Keratinocyte (primary cell): Measurements from ENCODE around the gene UBE2V1. TPM values are rescaled to one million over a fixed set of nuclear protein-coding genes. Genes with fewer than 3 reads are reported as not detected.

ENCODE experiments used
- DNase-seq: peaks from one replicate; pipeline ENCODE4 v3.0.0-alpha.2; 2011; ENCODE audit warnings: low read depth, missing footprints, low spot score
- FAIRE-seq: peaks from 2 replicates; lab custom pipeline; 2011; peaks lifted over from hg19 to GRCh38; lab: Jason Lieb, UNC
- H2AFZ ChIP-seq: 2 replicates; pipeline ENCODE4 v1.6.0; 2012; ENCODE audit warnings: low read length, control low read depth, inconsistent platforms; ENCODE audit not compliant: control insufficient read depth
- H3K27ac ChIP-seq: 2 replicates; pipeline ENCODE4 v1.5.1; 2011; ENCODE audit warnings: low read length; ENCODE audit not compliant: control insufficient read depth, insufficient read depth
- H3K27me3 ChIP-seq: 3 replicates; pipeline ENCODE4 v1.6.0; 2011; ENCODE audit warnings: low read length; ENCODE audit not compliant: control insufficient read depth, insufficient read depth; ENCODE audit errors: extremely low read depth
- H3K36me3 ChIP-seq, 2 experiments: 2 replicates in 1 of 2; 3 replicates in 1 of 2; pipeline ENCODE4 v1.5.1; 2011; ENCODE audit warnings: low read length in 2 of 2, mild to moderate bottlenecking in 1 of 2; ENCODE audit not compliant: control insufficient read depth in 2 of 2, insufficient read depth in 2 of 2; ENCODE audit errors: extremely low read depth in 1 of 2
- H3K4me1 ChIP-seq: 3 replicates; pipeline ENCODE4 v1.5.1; 2011; ENCODE audit warnings: low read length; ENCODE audit not compliant: control insufficient read depth, insufficient read depth; ENCODE audit errors: extremely low read depth
- H3K4me2 ChIP-seq: 3 replicates; pipeline ENCODE4 v1.6.0; 2011; ENCODE audit warnings: low read depth, low read length; ENCODE audit not compliant: control insufficient read depth, insufficient read depth; ENCODE audit errors: extremely low read depth
- H3K4me3 ChIP-seq, 3 experiments: fragments of 200-600 bp in 1 of 3; sonication (generic) in 1 of 3; 2 replicates in 2 of 3; 3 replicates in 1 of 3; pipeline ENCODE4 v1.5.1; 2011 to 2016; ENCODE audit warnings: low read length in 3 of 3, mild to moderate bottlenecking in 3 of 3, control low read depth in 2 of 3, inconsistent platforms in 1 of 3, low read depth in 1 of 3, mixed read lengths in 1 of 3, mixed run types in 1 of 3, moderate library complexity in 1 of 3; ENCODE audit not compliant: control insufficient read depth in 2 of 3, insufficient read depth in 2 of 3; ENCODE audit errors: extremely low read depth in 1 of 3
- H3K79me2 ChIP-seq: 2 replicates; pipeline ENCODE4 v1.6.0; 2012; ENCODE audit warnings: low read length; ENCODE audit not compliant: control insufficient read depth, insufficient read depth
- H3K9ac ChIP-seq: 3 replicates; pipeline ENCODE4 v1.6.0; 2011; ENCODE audit warnings: low read length; ENCODE audit not compliant: control insufficient read depth, insufficient read depth; ENCODE audit errors: extremely low read depth
- H3K9me1 ChIP-seq: 3 replicates; pipeline ENCODE4 v1.6.0; 2011; ENCODE audit warnings: low read length; ENCODE audit not compliant: control insufficient read depth, insufficient read depth; ENCODE audit errors: extremely low read depth
- H3K9me3 ChIP-seq: 2 replicates; pipeline ENCODE4 v1.5.1; 2012; ENCODE audit warnings: low read depth, low read length; ENCODE audit not compliant: control insufficient read depth
- H4K20me1 ChIP-seq: 3 replicates; pipeline ENCODE4 v1.6.0; 2011; ENCODE audit warnings: low read length; ENCODE audit not compliant: control insufficient read depth, insufficient read depth; ENCODE audit errors: extremely low read depth
- CTCF ChIP-seq, 3 experiments: IDR thresholded peaks in 1 of 3; conservative IDR thresholded peaks in 1 of 3; optimal IDR thresholded peaks in 1 of 3; 2 replicates in 2 of 3; 3 replicates in 1 of 3; pipeline versions ENCODE3 to v1.5.1; 2011; ENCODE audit warnings: low read length in 3 of 3, mild to moderate bottlenecking in 3 of 3, moderate library complexity in 2 of 3, control low read depth in 1 of 3, inconsistent platforms in 1 of 3; ENCODE audit not compliant: insufficient read depth in 2 of 3; ENCODE audit errors: extremely low read depth in 1 of 3
- EZH2 ChIP-seq: IDR thresholded peaks from one replicate; pipeline ENCODE4 v1.6.1; 2012; ENCODE audit warnings: inconsistent platforms, mild to moderate bottlenecking, low read length, moderate library complexity
- dilution Hi-C: fragments of 300-500 bp; cut with MboI; formaldehyde crosslinking; loops from one replicate; pipeline ENCODE4 v1.7.0; 2020; ENCODE audit warnings: low sequenced_read_pairs; ENCODE audit not compliant: extremely low pct_ligation_motif_present
- polyA plus RNA-seq, 5 experiments: library from polyadenylated mRNA; depleted of rRNA in 3 of 5; stranded (reverse) in 3 of 5; stranded (forward) in 1 of 5; unstranded in 1 of 5; fragments of >200 nt; gene quantifications; 1 replicate in 1 of 5; 2 replicates in 3 of 5; 3 replicates in 1 of 5; pipeline versions ENCODE4 v1.2.1 to v1.2.3, GENCODE V29; 2011 to 2012; ENCODE audit warnings: missing spikeins in 2 of 5, low read depth in 1 of 5, low replicate concordance in 1 of 5

Gene UBE2V1
- polyA plus RNA-seq, 1 donor (not counting 4 experiments of a cell fraction or from before 2014, with no cell fraction given), result 117 TPM

- FAIRE-seq (no peak), DNase-seq (no peak)
- peaks cover 85% of the 10 kb centered on the region for H3K79me2 ChIP-seq
- peaks cover under 1% of the 10 kb centered on the region for H3K9me1 ChIP-seq
- H3K4me1 ChIP-seq, result peaks cover 18% of the 10 kb centered on the region
- no peak overlapping the region for H3K4me2 ChIP-seq
- dilution Hi-C loops, result no loop called here
- H3K36me3 ChIP-seq, result peaks cover 14 to 23% of the 10 kb centered on the region in 2 experiments
- no peak overlapping the region for H2AFZ ChIP-seq
- H3K27ac ChIP-seq, result no peak overlapping the region
- H3K9ac ChIP-seq, result no peak overlapping the region
- peaks cover 18% of the 10 kb centered on the region for H4K20me1 ChIP-seq
- H3K4me3 ChIP-seq, result no peak overlapping the region
- no peaks in the 10 kb centered on the region for H3K9me3 ChIP-seq
- H3K27me3 ChIP-seq, result no peaks in the 10 kb centered on the region
- TF ChIP-seq CTCF (optimal IDR thresholded peaks at IDR 0.05 in 1 of 3, IDR thresholded peaks at IDR 0.05 in 1 of 3, conservative IDR thresholded peaks at IDR 0.05 in 1 of 3; ENCODE audit: extremely low read depth in 1 of 3, insufficient read depth in 2 of 3, low read length in 3 of 3), result no peak
- no peak for TF ChIP-seq EZH2
Observed at GRCh38 chr20:50094522-50094921, 18.4 kb downstream of the UBE2V1 start.

- FAIRE-seq, result no peak
- no peak overlapping the region for H3K4me2 ChIP-seq
- H4K20me1 ChIP-seq, result peaks cover 15% of the 10 kb centered on the region
- no peaks in the 10 kb centered on the region for H3K27me3 ChIP-seq
- H3K9me3 ChIP-seq, result no peaks in the 10 kb centered on the region
- no peak for DNase-seq
- no peak overlapping the region for H3K4me3 ChIP-seq
- H3K27ac ChIP-seq, result no peak overlapping the region
- no peak overlapping the region for H2AFZ ChIP-seq
- H3K79me2 ChIP-seq, result peaks cover 79% of the 10 kb centered on the region
- H3K9ac ChIP-seq, result no peak overlapping the region
- peaks cover 8 to 24% of the 10 kb centered on the region in 2 experiments for H3K36me3 ChIP-seq
- dilution Hi-C loops, result no loop called here
- no peaks in the 10 kb centered on the region for H3K9me1 ChIP-seq
- no peak for TF ChIP-seq CTCF (optimal IDR thresholded peaks at IDR 0.05 in 1 of 3, IDR thresholded peaks at IDR 0.05 in 1 of 3, conservative IDR thresholded peaks at IDR 0.05 in 1 of 3; ENCODE audit: extremely low read depth in 1 of 3, insufficient read depth in 2 of 3, low read length in 3 of 3)
- no peak for TF ChIP-seq EZH2
- H3K4me1 ChIP-seq, result peaks cover 16% of the 10 kb centered on the region
Observed at GRCh38 chr20:50093240-50093639, 19.7 kb downstream of the UBE2V1 start.
